Measurements from ENCODE around the gene OSBPL9. TPM values are rescaled to one million over a fixed set of nuclear protein-coding genes. Genes with fewer than 3 reads are reported as not detected.

The OSBPL9 gene
- total RNA-seq, 1 experiment from 2014 or later = 62.4 TPM

GRCh38 chr1:51628715-51629590 is 12.1 kb downstream of the OSBPL9 start:
- Histone ChIP-seq H3K27me3 (replicated peaks; ENCODE audit: insufficient read depth, low read depth, low read length, poor library complexity) (no peaks in the 10 kb centered on the region), H3K4me3 (ENCODE audit: low read depth, low read length, poor library complexity, severe bottlenecking) (no peak overlapping the region), H3K4me1 (ENCODE audit: insufficient read depth, low read length, poor library complexity, severe bottlenecking) (peaks cover 9% of the 10 kb centered on the region), H3K9me3 (ENCODE audit: low read depth, low read length, poor library complexity, severe bottlenecking) (no peaks in the 10 kb centered on the region), H3K27ac (ENCODE audit: low read depth, low read length, poor library complexity, severe bottlenecking) (no peak overlapping the region), H3K36me3 (ENCODE audit: insufficient read depth, low read length, poor library complexity, severe bottlenecking) (no peaks in the 10 kb centered on the region)
- intact Hi-C loops (cut with micrococcal nuclease; ENCODE audit: unreplicated experiment) = no loop called here
- DNase-seq (ENCODE audit: low spot score) = no peak
- POLR2A ChIA-PET (ENCODE audit: low non-redundant PET) = no interaction called here
- TF ChIP-seq, protein P1, sequence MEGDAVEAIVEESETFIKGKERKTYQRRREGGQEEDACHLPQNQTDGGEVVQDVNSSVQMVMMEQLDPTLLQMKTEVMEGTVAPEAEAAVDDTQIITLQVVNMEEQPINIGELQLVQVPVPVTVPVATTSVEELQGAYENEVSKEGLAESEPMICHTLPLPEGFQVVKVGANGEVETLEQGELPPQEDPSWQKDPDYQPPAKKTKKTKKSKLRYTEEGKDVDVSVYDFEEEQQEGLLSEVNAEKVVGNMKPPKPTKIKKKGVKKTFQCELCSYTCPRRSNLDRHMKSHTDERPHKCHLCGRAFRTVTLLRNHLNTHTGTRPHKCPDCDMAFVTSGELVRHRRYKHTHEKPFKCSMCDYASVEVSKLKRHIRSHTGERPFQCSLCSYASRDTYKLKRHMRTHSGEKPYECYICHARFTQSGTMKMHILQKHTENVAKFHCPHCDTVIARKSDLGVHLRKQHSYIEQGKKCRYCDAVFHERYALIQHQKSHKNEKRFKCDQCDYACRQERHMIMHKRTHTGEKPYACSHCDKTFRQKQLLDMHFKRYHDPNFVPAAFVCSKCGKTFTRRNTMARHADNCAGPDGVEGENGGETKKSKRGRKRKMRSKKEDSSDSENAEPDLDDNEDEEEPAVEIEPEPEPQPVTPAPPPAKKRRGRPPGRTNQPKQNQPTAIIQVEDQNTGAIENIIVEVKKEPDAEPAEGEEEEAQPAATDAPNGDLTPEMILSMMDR (conservative IDR thresholded peaks at IDR 0.05; ENCODE audit: low read depth, low read length) = no peak
- TF ChIP-seq EZH2 (IDR thresholded peaks at IDR 0.05; ENCODE audit: borderline replicate concordance, low read depth, low read length, poor library complexity, severe bottlenecking) = no peak
- no TSS peak for BruUV-seq (replicated peaks)
- CTCF ChIA-PET = no interaction called here

- Histone ChIP-seq H3K9me3 (ENCODE audit: low read depth, low read length, poor library complexity, severe bottlenecking) (no peaks in the 10 kb centered on the region), H3K27me3 (replicated peaks; ENCODE audit: insufficient read depth, low read depth, low read length, poor library complexity) (no peaks in the 10 kb centered on the region), H3K27ac (ENCODE audit: low read depth, low read length, poor library complexity, severe bottlenecking) (no peak overlapping the region), H3K4me1 (ENCODE audit: insufficient read depth, low read length, poor library complexity, severe bottlenecking) (peaks cover 9% of the 10 kb centered on the region), H3K36me3 (ENCODE audit: insufficient read depth, low read length, poor library complexity, severe bottlenecking) (no peaks in the 10 kb centered on the region), H3K4me3 (ENCODE audit: low read depth, low read length, poor library complexity, severe bottlenecking) (no peak overlapping the region)
- no TSS peak for BruUV-seq (replicated peaks)
- intact Hi-C loops (cut with micrococcal nuclease; ENCODE audit: unreplicated experiment) = no loop called here
- TF ChIP-seq, protein P1 (conservative IDR thresholded peaks at IDR 0.05; ENCODE audit: low read depth, low read length) = no peak
- no peak for TF ChIP-seq EZH2 (IDR thresholded peaks at IDR 0.05; ENCODE audit: borderline replicate concordance, low read depth, low read length, poor library complexity, severe bottlenecking)
- ChIA-PET POLR2A (ENCODE audit: low non-redundant PET) (interaction anchor here (0.6 kb wide), 1 partner anchor 10 kb away, joined by 3 read pairs; no protein-coding TSS in a partner anchor), CTCF (no interaction called here)
- no peak for DNase-seq (ENCODE audit: low spot score)
Observed at GRCh38 chr1:51629918-51630317, 13.0 kb downstream of the OSBPL9 start.

- TF ChIP-seq EZH2 (IDR thresholded peaks at IDR 0.05; ENCODE audit: borderline replicate concordance, low read depth, low read length, poor library complexity, severe bottlenecking) = no peak
- TF ChIP-seq, protein P1 (conservative IDR thresholded peaks at IDR 0.05; ENCODE audit: low read depth, low read length) = no peak
- POLR2A ChIA-PET (ENCODE audit: low non-redundant PET) = interaction anchor here (0.6 kb wide), 1 partner anchor 10 kb away, joined by 3 read pairs; no protein-coding TSS in a partner anchor
- CTCF ChIA-PET = no interaction called here
- no peak overlapping the region for H3K4me3 ChIP-seq (ENCODE audit: low read depth, low read length, poor library complexity, severe bottlenecking)
- intact Hi-C loops (cut with micrococcal nuclease; ENCODE audit: unreplicated experiment) = no loop called here
- DNase-seq (ENCODE audit: low spot score) = no peak
- H3K9me3 ChIP-seq (ENCODE audit: low read depth, low read length, poor library complexity, severe bottlenecking) = no peaks in the 10 kb centered on the region
- H3K36me3 ChIP-seq (ENCODE audit: insufficient read depth, low read length, poor library complexity, severe bottlenecking) = no peaks in the 10 kb centered on the region
- H3K27me3 ChIP-seq (replicated peaks; ENCODE audit: insufficient read depth, low read depth, low read length, poor library complexity) = no peaks in the 10 kb centered on the region
- BruUV-seq (replicated peaks) = no TSS peak
- peaks cover 9% of the 10 kb centered on the region for H3K4me1 ChIP-seq (ENCODE audit: insufficient read depth, low read length, poor library complexity, severe bottlenecking)
- H3K27ac ChIP-seq (ENCODE audit: low read depth, low read length, poor library complexity, severe bottlenecking) = no peak overlapping the region
Observed at GRCh38 chr1:51630393-51630792, 13.5 kb downstream of the OSBPL9 start.

Measured in A673 (cell line).